Measurements from ENCODE around the gene PAX4.

GRCh38 chr7:127591591-127591990 is 26.4 kb downstream of the PAX4 start:
- TF ChIP-seq EZH2 (IDR thresholded peaks at IDR 0.05; ENCODE audit: borderline replicate concordance, low read length) (no peak), CTCF (conservative IDR thresholded peaks at IDR 0.05 in 1 of 2, IDR thresholded peaks at IDR 0.05 in 1 of 2; ENCODE audit: extremely low read depth in 1 of 2, insufficient read depth in 1 of 2, low read depth in 1 of 2, low read length in 2 of 2) (no peak)
